Measurements from ENCODE around the gene MDM2. TPM values are rescaled to one million over a fixed set of nuclear protein-coding genes. Genes with fewer than 3 reads are reported as not detected.

Gene MDM2
- total RNA-seq, 1 experiment from 2014 or later: 95.2 TPM

DNA sequence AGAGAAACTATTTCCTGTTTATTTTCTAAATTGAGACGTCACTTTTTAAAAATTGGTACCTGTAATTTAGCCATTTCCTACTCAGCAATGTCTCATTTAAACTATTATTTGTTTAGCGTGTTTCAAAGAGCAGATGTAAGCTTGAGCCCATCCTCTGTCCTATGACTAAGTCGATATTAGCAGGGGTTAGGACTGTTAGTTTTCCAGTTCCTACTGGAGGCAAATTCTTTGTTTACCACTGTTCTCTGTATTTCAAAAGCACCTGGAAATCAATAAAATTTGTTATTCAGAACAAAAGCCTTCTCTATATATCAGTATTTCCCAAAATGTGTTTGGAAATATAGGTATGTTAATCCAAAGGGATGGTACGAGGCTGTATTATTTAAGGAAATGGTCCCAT lies 42.4 kb downstream of the MDM2 start:
- H2AFZ ChIP-seq: no peak overlapping the region
- intact Hi-C loops (cut with micrococcal nuclease; ENCODE audit: unreplicated experiment): no loop called here
- H3K27ac ChIP-seq: no peak overlapping the region
- H4K20me1 ChIP-seq (ENCODE audit: insufficient read depth): no peaks in the 10 kb centered on the region
- no peaks in the 10 kb centered on the region for H3K4me1 ChIP-seq (replicated peaks; ENCODE audit: insufficient read depth)
- no peaks in the 10 kb centered on the region for H3K36me3 ChIP-seq (ENCODE audit: low read depth)
- DNase-seq: no peak
- H3K27me3 ChIP-seq (ENCODE audit: insufficient read depth, low read depth): no peaks in the 10 kb centered on the region
- H3K9me3 ChIP-seq (ENCODE audit: insufficient read depth, low read depth): no peaks in the 10 kb centered on the region
- no peak for TF ChIP-seq EZH2 (IDR thresholded peaks at IDR 0.05; ENCODE audit: low read depth)
- H3K4me2 ChIP-seq: no peak overlapping the region
- CTCF ChIA-PET: no interaction called here
- H3K4me3 ChIP-seq: no peak overlapping the region
- no peaks in the 10 kb centered on the region for H3K9me2 ChIP-seq (ENCODE audit: insufficient read depth)
- H3F3A ChIP-seq (ENCODE audit: insufficient read depth, low read depth): 0 out of 2 replicates have a peak, but pooled peaks cover under 1% of the 10 kb centered on the region
- H3K79me2 ChIP-seq (ENCODE audit: low read depth): no peaks in the 10 kb centered on the region
- POLR2A ChIA-PET (ENCODE audit: unreplicated experiment): no interaction called here
- no TSS peak for BruUV-seq (replicated peaks)

DNA sequence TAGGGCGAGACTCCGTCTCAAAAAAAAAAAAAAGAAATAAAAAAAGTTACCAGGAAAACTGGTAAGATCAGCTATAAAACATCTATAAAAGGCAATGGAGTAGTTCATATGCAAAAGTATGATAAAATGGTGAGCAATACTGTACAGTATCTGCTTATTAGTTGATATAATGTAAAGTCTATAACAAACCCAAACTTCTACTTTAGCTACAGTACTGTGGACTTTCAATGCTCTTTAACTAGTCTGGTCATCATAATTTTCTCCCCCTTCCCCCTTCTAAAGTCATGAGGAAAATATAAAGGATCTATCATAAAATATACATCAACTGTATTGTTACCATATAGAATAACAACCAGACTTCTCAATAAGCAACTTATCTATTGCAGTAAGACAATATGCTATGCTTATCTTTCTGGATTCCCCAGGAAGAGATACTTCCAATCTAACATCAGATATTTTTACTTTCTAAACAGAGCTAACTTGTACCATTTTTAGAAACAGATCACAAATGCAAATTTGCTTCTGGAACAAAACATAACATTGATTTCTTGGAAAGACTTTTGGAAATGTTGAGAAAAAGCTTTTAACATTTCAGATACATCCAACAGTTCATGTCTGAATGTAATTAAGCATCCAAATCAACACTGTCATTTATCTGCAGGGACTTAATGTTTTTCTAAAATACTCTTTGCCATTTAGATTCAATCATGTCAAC lies 43.8 kb downstream of the MDM2 start:
- no peaks in the 10 kb centered on the region for H4K20me1 ChIP-seq (ENCODE audit: insufficient read depth)
- POLR2A ChIA-PET (ENCODE audit: unreplicated experiment): no interaction called here
- no peaks in the 10 kb centered on the region for H3K36me3 ChIP-seq (ENCODE audit: low read depth)
- H3K9me2 ChIP-seq (ENCODE audit: insufficient read depth): no peaks in the 10 kb centered on the region
- no peaks in the 10 kb centered on the region for H3F3A ChIP-seq (ENCODE audit: insufficient read depth, low read depth)
- CTCF ChIA-PET: no interaction called here
- no peak for DNase-seq
- BruUV-seq (replicated peaks): no TSS peak
- H3K79me2 ChIP-seq (ENCODE audit: low read depth): no peaks in the 10 kb centered on the region
- no peak overlapping the region for H2AFZ ChIP-seq
- TF ChIP-seq EZH2 (IDR thresholded peaks at IDR 0.05; ENCODE audit: low read depth): no peak
- TF ChIP-seq, protein P1, sequence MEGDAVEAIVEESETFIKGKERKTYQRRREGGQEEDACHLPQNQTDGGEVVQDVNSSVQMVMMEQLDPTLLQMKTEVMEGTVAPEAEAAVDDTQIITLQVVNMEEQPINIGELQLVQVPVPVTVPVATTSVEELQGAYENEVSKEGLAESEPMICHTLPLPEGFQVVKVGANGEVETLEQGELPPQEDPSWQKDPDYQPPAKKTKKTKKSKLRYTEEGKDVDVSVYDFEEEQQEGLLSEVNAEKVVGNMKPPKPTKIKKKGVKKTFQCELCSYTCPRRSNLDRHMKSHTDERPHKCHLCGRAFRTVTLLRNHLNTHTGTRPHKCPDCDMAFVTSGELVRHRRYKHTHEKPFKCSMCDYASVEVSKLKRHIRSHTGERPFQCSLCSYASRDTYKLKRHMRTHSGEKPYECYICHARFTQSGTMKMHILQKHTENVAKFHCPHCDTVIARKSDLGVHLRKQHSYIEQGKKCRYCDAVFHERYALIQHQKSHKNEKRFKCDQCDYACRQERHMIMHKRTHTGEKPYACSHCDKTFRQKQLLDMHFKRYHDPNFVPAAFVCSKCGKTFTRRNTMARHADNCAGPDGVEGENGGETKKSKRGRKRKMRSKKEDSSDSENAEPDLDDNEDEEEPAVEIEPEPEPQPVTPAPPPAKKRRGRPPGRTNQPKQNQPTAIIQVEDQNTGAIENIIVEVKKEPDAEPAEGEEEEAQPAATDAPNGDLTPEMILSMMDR (conservative IDR thresholded peaks at IDR 0.05): no peak
- H3K4me2 ChIP-seq: no peak overlapping the region
- H3K9me3 ChIP-seq (ENCODE audit: insufficient read depth, low read depth): no peaks in the 10 kb centered on the region
- H3K27ac ChIP-seq: no peak overlapping the region
- H3K4me3 ChIP-seq: no peak overlapping the region
- H3K4me1 ChIP-seq (replicated peaks; ENCODE audit: insufficient read depth): no peaks in the 10 kb centered on the region
- H3K27me3 ChIP-seq (ENCODE audit: insufficient read depth, low read depth): no peaks in the 10 kb centered on the region
- intact Hi-C loops (cut with micrococcal nuclease; ENCODE audit: unreplicated experiment): no loop called here

DNA sequence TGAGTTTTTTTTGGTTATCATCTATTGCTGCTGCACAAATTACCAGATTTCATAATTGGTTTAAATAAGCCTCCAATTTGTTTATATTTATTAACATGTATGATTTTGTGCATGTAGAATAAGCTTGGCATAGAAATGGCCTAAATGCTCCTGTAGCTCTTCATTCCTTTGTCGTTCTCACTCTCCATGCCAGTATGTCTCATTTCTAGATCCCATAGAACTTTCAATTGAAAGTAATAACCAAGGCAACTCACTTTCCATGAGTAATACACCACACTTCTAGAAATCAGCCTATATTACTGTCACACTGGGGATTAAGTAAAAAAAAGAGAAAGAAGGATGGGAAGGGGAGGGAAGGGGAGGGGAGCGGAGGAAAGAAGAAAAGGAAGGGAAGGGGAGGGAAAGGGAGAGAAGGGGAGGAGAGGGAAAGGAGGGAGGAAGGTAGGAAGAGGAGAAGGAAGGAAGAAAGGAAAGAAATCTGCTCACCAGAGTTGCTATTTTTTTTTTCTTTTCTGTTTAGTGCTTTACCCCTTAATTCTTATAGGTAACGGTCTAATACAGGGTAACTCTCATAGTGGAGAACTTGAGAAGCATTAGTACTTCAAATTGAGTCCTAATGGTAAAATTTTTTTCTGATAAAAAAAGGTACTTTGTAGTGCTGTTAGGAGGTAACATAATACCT lies 45.6 kb downstream of the MDM2 start:
- H2AFZ ChIP-seq: no peak overlapping the region
- no peak overlapping the region for H3K4me3 ChIP-seq
- ChIA-PET POLR2A (ENCODE audit: unreplicated experiment) (interaction anchor here (0.6 kb wide), 1 partner anchor 187 kb away, joined by 3 read pairs; no protein-coding TSS in a partner anchor), CTCF (interaction anchor here (0.6 kb wide), 1 partner anchor 135 kb away, joined by 4 read pairs; no protein-coding TSS in a partner anchor)
- H3K4me1 ChIP-seq (replicated peaks; ENCODE audit: insufficient read depth): no peaks in the 10 kb centered on the region
- no TSS peak for BruUV-seq (replicated peaks)
- H3K4me2 ChIP-seq: no peak overlapping the region
- no peaks in the 10 kb centered on the region for H4K20me1 ChIP-seq (ENCODE audit: insufficient read depth)
- no peaks in the 10 kb centered on the region for H3K9me3 ChIP-seq (ENCODE audit: insufficient read depth, low read depth)
- DNase-seq: no peak
- no peaks in the 10 kb centered on the region for H3F3A ChIP-seq (ENCODE audit: insufficient read depth, low read depth)
- no peak overlapping the region for H3K27ac ChIP-seq
- H3K9me2 ChIP-seq (ENCODE audit: insufficient read depth): no peaks in the 10 kb centered on the region
- H3K27me3 ChIP-seq (ENCODE audit: insufficient read depth, low read depth): no peaks in the 10 kb centered on the region
- TF ChIP-seq, protein P1 (conservative IDR thresholded peaks at IDR 0.05): no peak
- no peak for TF ChIP-seq EZH2 (IDR thresholded peaks at IDR 0.05; ENCODE audit: low read depth)
- no peaks in the 10 kb centered on the region for H3K36me3 ChIP-seq (ENCODE audit: low read depth)
- intact Hi-C loops (cut with micrococcal nuclease; ENCODE audit: unreplicated experiment): no loop called here
- no peaks in the 10 kb centered on the region for H3K79me2 ChIP-seq (ENCODE audit: low read depth)
